Activated CD4-positive, alpha-beta T cell treated with anti-CD3 and anti-CD28 coated beads, Interleukin-2, amount 10 ng/mL, durations not matched to agents 7 days and 5 days (primary cell): ENCODE results near the gene DCP1A. TPM values are rescaled to one million over a fixed set of nuclear protein-coding genes. Genes with fewer than 3 reads are reported as not detected.
"Not testable (repeated sequence)": the region's sequence is repeated elsewhere in the genome, so short reads cannot be mapped to it uniquely, and the experiment has no call there.

ENCODE experiments used
- CTCF ChIA-PET: fragments of 350-600 bp; sonication (Branson Sonifier 250); formaldehyde crosslinking; loops from one replicate; lab custom pipeline; 2021; ENCODE audit warnings: antibody characterized with exemption; lab: Charles Lee
- POLR2A ChIA-PET: fragments of 350-600 bp; sonication (Branson Sonifier 250); formaldehyde crosslinking; loops from one replicate; lab custom pipeline; 2021; ENCODE audit warnings: antibody characterized with exemption; lab: Charles Lee
- DNase-seq: peaks from one replicate; pipeline ENCODE4 v3.0.0-alpha.2; 2020
- H3K27ac Mint-ChIP-seq: one replicate; pipeline ENCODE4 v1.8.0; 2021; ENCODE audit warnings: mild to moderate bottlenecking, moderate library complexity, mixed read lengths
- H3K27me3 Mint-ChIP-seq: one replicate; pipeline ENCODE4 v1.8.0; 2021; ENCODE audit warnings: mixed read lengths
- H3K36me3 Mint-ChIP-seq: one replicate; pipeline ENCODE4 v1.8.0; 2021; ENCODE audit warnings: low read depth, mixed read lengths
- H3K4me1 Mint-ChIP-seq: one replicate; pipeline ENCODE4 v1.8.0; 2021; ENCODE audit warnings: mixed read lengths
- H3K4me3 Mint-ChIP-seq: one replicate; pipeline ENCODE4 v1.8.0; 2021; ENCODE audit warnings: mild to moderate bottlenecking, moderate library complexity, mixed read lengths
- H3K9me3 Mint-ChIP-seq: one replicate; pipeline ENCODE4 v1.8.0; 2021; ENCODE audit warnings: mixed read lengths
- total RNA-seq, 2 experiments: library from RNA; stranded (reverse); gene quantifications; one replicate each; pipeline ENCODE4 v1.2.3, GENCODE V29; 2021

Gene DCP1A
- total RNA-seq, 2 experiments from 2014 or later: 27.6 to 30.4 TPM

GRCh38 chr3:53282581-53282980 is 64.8 kb downstream of the DCP1A start:
- no peak overlapping the region for H3K4me3 Mint-ChIP-seq
- H3K27me3 Mint-ChIP-seq: no peaks in the 10 kb centered on the region
- CTCF ChIA-PET: no interaction called here
- no peak overlapping the region for H3K27ac Mint-ChIP-seq
- DNase-seq: no peak
- POLR2A ChIA-PET: no interaction called here
- peaks cover 7% of the 10 kb centered on the region for H3K4me1 Mint-ChIP-seq
- no peaks in the 10 kb centered on the region for H3K9me3 Mint-ChIP-seq
- H3K36me3 Mint-ChIP-seq: peaks cover 22% of the 10 kb centered on the region

GRCh38 chr3:53278667-53279066 is 68.7 kb downstream of the DCP1A start:
- ChIA-PET POLR2A (no interaction called here), CTCF (no interaction called here)
- Mint-ChIP-seq H3K27ac (no peak overlapping the region), H3K4me3 (no peak overlapping the region), H3K9me3 (no peaks in the 10 kb centered on the region), H3K27me3 (no peaks in the 10 kb centered on the region), H3K36me3 (peaks cover 13% of the 10 kb centered on the region), H3K4me1 (peaks cover 13% of the 10 kb centered on the region)
- DNase-seq: no peak

DNA sequence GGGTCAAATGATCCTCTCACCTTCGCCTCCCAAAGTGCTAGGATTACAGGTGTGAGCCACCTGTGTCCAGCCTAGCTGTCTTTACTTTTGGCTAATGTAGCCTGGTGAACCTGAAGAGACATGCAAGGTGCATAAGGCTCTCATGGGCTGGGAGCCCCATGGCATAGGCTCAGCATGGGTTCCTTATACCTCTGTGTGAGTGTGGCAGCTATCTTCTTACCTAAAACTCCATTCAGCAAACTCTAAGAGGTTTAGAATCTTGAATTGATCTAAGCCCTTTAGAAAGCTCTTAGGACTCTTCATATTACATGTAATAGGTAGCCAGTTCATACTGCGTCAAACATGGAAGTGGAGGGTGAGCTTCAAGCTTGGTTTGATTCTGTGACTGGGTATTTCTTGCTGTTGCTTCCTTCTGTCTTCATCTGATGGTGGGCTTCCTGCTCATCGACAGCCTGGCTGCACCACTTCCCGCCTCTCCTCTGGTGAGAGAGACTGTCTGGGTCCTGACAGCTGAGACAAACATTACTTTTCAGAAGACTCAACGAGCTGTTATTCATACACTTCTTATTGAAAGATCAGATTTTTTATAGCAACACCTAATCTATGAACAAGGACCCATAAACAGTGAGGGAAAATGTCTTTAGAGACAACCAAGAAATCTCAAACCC is 72.3 kb downstream of the DCP1A start:
- Mint-ChIP-seq H3K27me3 (no peaks in the 10 kb centered on the region), H3K4me3 (no peak overlapping the region), H3K27ac (peak overlapping the region; percentile 71), H3K36me3 (no peaks in the 10 kb centered on the region), H3K9me3 (no peaks in the 10 kb centered on the region), H3K4me1 (peaks cover 23% of the 10 kb centered on the region)
- DNase-seq: peak; percentile 29
- ChIA-PET CTCF (interaction anchor here (1.0 to 2.1 kb wide), 4 partner anchors 10 to 126 kb away, joined by 3 to 6 read pairs (median 4); no protein-coding TSS in a partner anchor), POLR2A (no interaction called here)

GRCh38 chr3:53273146-53273670 is 74.1 kb downstream of the DCP1A start:
- no peak overlapping the region for H3K27ac Mint-ChIP-seq
- ChIA-PET POLR2A (no interaction called here), CTCF (interaction anchor here (1.8 kb wide), 1 partner anchor 19 kb away, joined by 9 read pairs; no protein-coding TSS in a partner anchor)
- H3K4me3 Mint-ChIP-seq: no peak overlapping the region
- peaks cover 28% of the 10 kb centered on the region for H3K4me1 Mint-ChIP-seq
- no peaks in the 10 kb centered on the region for H3K27me3 Mint-ChIP-seq
- no peaks in the 10 kb centered on the region for H3K36me3 Mint-ChIP-seq
- H3K9me3 Mint-ChIP-seq: no peaks in the 10 kb centered on the region
- DNase-seq: no peak

DNA sequence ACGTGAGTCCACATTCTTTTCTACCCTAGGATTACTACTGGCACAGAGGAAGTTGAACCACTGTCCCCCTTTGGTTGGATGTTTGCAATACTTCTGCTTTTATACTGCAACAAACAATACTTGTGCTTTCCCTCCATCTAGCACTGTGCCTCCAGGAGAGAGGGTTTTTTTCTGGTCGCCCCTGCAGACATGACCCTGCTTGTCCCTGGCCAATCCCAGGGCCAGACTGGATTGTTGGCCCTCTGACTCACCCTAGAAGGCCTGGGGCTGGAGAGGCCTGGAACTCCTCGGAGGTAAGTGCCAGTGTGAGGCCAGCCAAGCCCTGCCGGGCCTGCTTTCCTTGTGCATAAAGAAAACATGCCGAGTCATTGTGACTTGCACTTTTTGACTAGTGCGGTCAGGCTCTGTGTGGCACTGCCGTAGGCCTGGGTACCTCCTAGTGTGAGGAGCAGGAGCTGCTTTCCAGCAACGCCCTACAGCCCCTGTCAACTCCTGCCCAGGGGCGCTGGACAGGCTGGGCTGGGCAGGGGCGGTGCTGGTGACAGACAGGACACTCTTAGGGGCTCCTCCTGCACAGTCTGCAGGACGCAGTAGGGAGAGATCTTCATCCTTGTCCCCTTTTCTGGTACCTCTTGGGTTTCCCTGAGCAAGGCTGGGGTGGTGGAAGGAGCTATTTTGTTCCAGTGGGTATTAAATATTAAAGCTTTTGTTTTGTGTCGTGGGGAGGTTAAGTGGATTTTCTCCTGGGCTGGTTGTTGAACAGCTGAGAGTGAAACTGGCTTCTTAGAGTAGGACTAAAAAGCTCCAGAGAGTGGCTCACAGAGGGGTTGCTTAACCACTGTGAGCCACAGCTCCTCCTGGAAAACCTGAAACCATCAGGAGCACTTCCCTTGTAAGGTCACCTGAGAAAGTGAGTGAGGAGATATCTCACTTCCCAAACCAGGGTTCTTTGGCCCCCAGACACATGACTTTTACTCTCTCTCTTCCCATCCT is 77.2 kb downstream of the DCP1A start:
- H3K27me3 Mint-ChIP-seq: peaks cover 4% of the 10 kb centered on the region
- ChIA-PET CTCF (interaction anchor here (0.6 to 0.8 kb wide), 2 partner anchors 8 to 11 kb away, joined by 3 read pairs; no protein-coding TSS in a partner anchor), POLR2A (no interaction called here)
- no peaks in the 10 kb centered on the region for H3K9me3 Mint-ChIP-seq
- H3K27ac Mint-ChIP-seq: peak overlapping the region; percentile 69
- no peak overlapping the region for H3K4me3 Mint-ChIP-seq
- H3K36me3 Mint-ChIP-seq: no peaks in the 10 kb centered on the region
- DNase-seq: peak; percentile 27
- peaks cover 23% of the 10 kb centered on the region for H3K4me1 Mint-ChIP-seq

DNA sequence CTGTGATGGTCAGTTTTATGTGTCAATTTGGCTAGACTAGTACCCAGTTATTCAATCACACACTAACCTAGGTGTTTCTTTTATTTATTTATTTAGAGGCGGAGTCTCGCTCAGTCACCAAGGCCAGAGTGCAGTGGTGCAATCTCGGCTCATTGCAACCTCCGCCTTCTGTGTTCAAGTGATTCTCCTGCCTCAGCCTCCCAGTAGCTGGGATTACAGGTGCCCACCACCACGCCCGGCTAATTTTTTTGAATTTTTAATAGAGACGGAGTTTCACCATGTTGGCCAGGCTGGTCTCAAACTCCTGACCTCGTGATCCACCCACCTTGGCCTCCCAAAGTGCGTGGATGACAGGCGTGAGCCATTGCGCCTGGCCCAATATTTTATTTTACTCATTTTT is 78.2 kb downstream of the DCP1A start:
- H3K9me3 Mint-ChIP-seq, CTCF ChIA-PET, DNase-seq, H3K27me3 Mint-ChIP-seq, H3K27ac Mint-ChIP-seq, H3K36me3 Mint-ChIP-seq, H3K4me3 Mint-ChIP-seq, POLR2A ChIA-PET: not testable (repeated sequence)
- H3K4me1 Mint-ChIP-seq: peaks cover 16% of the 10 kb centered on the region

DNA sequence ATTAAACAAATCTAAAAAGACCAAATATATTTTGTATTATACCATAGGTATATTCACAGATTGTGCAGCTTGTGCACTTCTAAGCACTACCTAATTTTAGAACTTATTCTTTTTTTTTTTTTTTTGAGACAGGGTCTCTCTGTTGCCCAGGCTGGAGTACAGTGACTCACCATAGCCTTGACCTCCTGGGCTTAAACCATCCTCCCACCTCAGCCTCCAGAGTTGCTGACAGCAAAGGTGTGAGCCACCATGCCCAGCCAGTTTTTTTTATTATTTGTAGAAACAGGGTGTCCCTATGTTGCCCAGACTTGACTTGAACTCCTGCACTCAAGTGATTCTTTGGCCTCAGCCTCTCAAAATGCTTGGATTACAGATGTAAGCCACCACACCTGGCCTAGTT is 79.6 kb downstream of the DCP1A start:
- POLR2A ChIA-PET: no interaction called here
- Mint-ChIP-seq H3K27ac (no peak overlapping the region), H3K4me1 (peaks cover 12% of the 10 kb centered on the region), H3K27me3 (peaks cover 7% of the 10 kb centered on the region), H3K4me3 (no peak overlapping the region), H3K9me3 (no peaks in the 10 kb centered on the region), H3K36me3 (no peaks in the 10 kb centered on the region)
- CTCF ChIA-PET: interaction anchor here (0.6 kb wide), 1 partner anchor 1565 kb away, joined by 3 read pairs; no protein-coding TSS in a partner anchor
- no peak for DNase-seq

DNA sequence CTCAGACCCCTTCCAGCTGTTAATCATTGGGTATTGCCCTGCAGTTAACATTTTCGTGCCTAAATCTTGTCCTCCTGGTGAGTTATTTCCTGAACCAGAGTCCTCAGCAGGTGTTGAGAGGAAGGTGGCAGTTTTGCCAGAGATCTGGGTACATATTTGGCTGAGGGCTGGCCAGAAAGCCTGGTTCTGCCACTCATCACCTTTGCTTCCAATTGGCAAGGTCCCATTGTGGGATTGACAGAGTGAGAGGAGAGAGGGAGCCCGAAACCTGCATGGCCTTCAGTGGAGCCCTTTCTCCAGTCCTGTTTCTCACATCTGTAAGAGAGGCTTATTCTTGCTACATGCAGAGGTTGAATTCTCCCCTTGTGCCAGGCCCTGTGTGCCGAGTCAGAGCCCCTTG is 82.6 kb downstream of the DCP1A start:
- peaks cover 2% of the 10 kb centered on the region for H3K4me1 Mint-ChIP-seq
- peaks cover 7% of the 10 kb centered on the region for H3K27me3 Mint-ChIP-seq
- POLR2A ChIA-PET: no interaction called here
- no peaks in the 10 kb centered on the region for H3K36me3 Mint-ChIP-seq
- H3K4me3 Mint-ChIP-seq: no peak overlapping the region
- CTCF ChIA-PET: interaction anchor here (0.6 to 1.4 kb wide), 4 partner anchors 10 to 146 kb away, joined by 3 to 5 read pairs (median 4); no protein-coding TSS in a partner anchor
- DNase-seq: no peak
- no peak overlapping the region for H3K27ac Mint-ChIP-seq
- H3K9me3 Mint-ChIP-seq: no peaks in the 10 kb centered on the region

GRCh38 chr3:53263907-53264306 is 83.4 kb downstream of the DCP1A start:
- Mint-ChIP-seq H3K27ac (no peak overlapping the region), H3K4me1 (no peaks in the 10 kb centered on the region), H3K36me3 (no peaks in the 10 kb centered on the region), H3K9me3 (no peaks in the 10 kb centered on the region), H3K4me3 (no peak overlapping the region), H3K27me3 (peaks cover 7% of the 10 kb centered on the region)
- no peak for DNase-seq
- POLR2A ChIA-PET: no interaction called here
- CTCF ChIA-PET: interaction anchor here (1.1 to 1.4 kb wide), 2 partner anchors 11 to 23 kb away, joined by 5 read pairs; no protein-coding TSS in a partner anchor

DNA sequence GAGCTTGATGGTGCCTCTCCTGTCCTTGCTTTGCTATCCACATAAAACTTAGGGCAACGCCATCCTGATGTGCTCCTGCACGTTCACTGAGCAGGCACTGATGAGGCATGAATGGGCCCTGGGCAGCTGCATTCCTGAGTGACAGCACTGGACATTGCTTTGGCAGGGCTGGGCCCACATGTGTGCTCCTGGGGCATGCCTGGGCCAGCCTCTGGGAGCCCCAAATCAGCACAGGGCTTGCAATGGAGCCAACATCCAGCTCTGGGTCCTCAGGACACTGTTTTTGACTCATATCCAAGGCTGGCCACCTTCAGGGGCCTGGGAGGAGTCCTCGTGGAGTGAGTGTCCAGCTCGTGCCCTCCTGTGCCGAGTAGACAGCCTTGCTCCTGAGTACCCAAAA is 85.6 kb downstream of the DCP1A start:
- H3K9me3 Mint-ChIP-seq: no peaks in the 10 kb centered on the region
- POLR2A ChIA-PET: no interaction called here

GRCh38 chr3:53260286-53260785 is 87.0 kb downstream of the DCP1A start:
- POLR2A ChIA-PET: no interaction called here
- no peak for DNase-seq
- Mint-ChIP-seq H3K36me3 (no peaks in the 10 kb centered on the region), H3K4me1 (peaks cover 7% of the 10 kb centered on the region), H3K9me3 (no peaks in the 10 kb centered on the region), H3K4me3 (no peak overlapping the region), H3K27me3 (peaks cover 8% of the 10 kb centered on the region), H3K27ac (no peak overlapping the region)
- CTCF ChIA-PET: interaction anchor here (0.8 to 1.5 kb wide), 2 partner anchors 12 to 43 kb away, joined by 3 read pairs; no protein-coding TSS in a partner anchor

More for the DNA sequence above, 85.6 kb downstream of the DCP1A start:
- Mint-ChIP-seq H3K27ac (no peak overlapping the region), H3K27me3 (peaks cover 12% of the 10 kb centered on the region), H3K4me3 (no peak overlapping the region), H3K36me3 (no peaks in the 10 kb centered on the region), H3K4me1 (peaks cover 2% of the 10 kb centered on the region)
- CTCF ChIA-PET: interaction anchor here (1.2 to 1.6 kb wide), 5 partner anchors 9 to 84 kb away, joined by 3 to 4 read pairs (median 3); no protein-coding TSS in a partner anchor
- no peak for DNase-seq
